Body of pancreas (tissue), 4 donors: ENCODE measurements around the gene LPP.

Source experiments
- POLR2A ChIP-seq, 3 donors: fragments of 450-650 bp; IDR thresholded peaks; one replicate each; pipeline ENCODE4 v1.6.1; 2016; ENCODE audit warnings: antibody characterized with exemption in 3 of 3, mild to moderate bottlenecking in 2 of 3
- TF ChIP-seq, protein P1 (sequence below), 7 experiments: fragments of 450-650 bp in 4 of 7; fragments of 200-600 bp in 3 of 7; sonication (generic) in 3 of 7; IDR thresholded peaks; one replicate each; pipeline ENCODE4 v1.5.1; 2016 to 2019; ENCODE audit warnings: antibody characterized with exemption in 7 of 7

DNA sequence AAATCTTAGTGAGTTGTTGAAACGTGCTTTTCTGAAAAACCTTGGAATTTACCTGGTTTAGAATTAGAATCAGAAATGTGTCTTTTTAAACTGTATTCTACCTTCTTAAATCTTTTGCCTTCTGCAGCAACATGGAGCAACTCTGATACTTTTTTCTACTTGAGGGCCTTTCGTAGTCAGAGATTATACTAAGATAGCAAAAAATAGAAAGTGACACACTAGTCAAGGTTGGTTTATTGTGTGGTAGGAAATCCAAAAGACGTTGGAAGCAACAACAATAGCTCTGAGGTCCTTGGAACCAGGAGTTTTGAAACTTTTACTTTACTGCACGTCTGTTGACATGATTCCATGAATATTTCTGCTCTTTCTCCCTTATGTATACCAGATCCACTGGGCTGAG lies 294.9 kb downstream of the LPP start:
- no peak for TF ChIP-seq POLR2A (IDR thresholded peaks at IDR 0.05)
- TF ChIP-seq, protein P1, sequence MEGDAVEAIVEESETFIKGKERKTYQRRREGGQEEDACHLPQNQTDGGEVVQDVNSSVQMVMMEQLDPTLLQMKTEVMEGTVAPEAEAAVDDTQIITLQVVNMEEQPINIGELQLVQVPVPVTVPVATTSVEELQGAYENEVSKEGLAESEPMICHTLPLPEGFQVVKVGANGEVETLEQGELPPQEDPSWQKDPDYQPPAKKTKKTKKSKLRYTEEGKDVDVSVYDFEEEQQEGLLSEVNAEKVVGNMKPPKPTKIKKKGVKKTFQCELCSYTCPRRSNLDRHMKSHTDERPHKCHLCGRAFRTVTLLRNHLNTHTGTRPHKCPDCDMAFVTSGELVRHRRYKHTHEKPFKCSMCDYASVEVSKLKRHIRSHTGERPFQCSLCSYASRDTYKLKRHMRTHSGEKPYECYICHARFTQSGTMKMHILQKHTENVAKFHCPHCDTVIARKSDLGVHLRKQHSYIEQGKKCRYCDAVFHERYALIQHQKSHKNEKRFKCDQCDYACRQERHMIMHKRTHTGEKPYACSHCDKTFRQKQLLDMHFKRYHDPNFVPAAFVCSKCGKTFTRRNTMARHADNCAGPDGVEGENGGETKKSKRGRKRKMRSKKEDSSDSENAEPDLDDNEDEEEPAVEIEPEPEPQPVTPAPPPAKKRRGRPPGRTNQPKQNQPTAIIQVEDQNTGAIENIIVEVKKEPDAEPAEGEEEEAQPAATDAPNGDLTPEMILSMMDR (IDR thresholded peaks at IDR 0.05) = no peak
